GM12878 (cell line): Measurements from ENCODE around the gene TARBP2. TPM values are rescaled to one million over a fixed set of nuclear protein-coding genes. Genes with fewer than 3 reads are reported as not detected.

Source experiments
- ATAC-seq: fragments of 200-7000 bp; cut with Tn5 transposase; 3 replicates; pipeline ENCODE4 v1.9.1; 2020; ENCODE audit warnings: mild to moderate bottlenecking, moderate library complexity
- BruUV-seq: library from RNA; stranded (reverse); fragments of 400-500 nt; replicated peaks from 2 replicates; lab custom pipeline; 2021; lab: Mats Ljungman, UMichigan
- CTCF ChIA-PET: fragments of 300-600 bp; sonication (Branson Sonifier 250); formaldehyde crosslinking; extraction: SDS; loops from one replicate; lab custom pipeline; 2021; ENCODE audit warnings: inconsistent platforms; lab: Yijun Ruan, JAX
- POLR2A ChIA-PET: fragments of 350-600 bp; formaldehyde crosslinking; extraction: SDS; loops from one replicate; lab custom pipeline; 2021; ENCODE audit warnings: inconsistent platforms; lab: Charles Lee
- RAD21 ChIA-PET: fragments of 300-600 bp; sonication (Branson Sonifier 250); formaldehyde crosslinking; loops from one replicate; lab custom pipeline; 2023; ENCODE audit warnings: antibody characterized with exemption; ENCODE audit not compliant: unreplicated experiment; lab: Charles Lee
- SMC1A ChIA-PET: fragments of 300-600 bp; sonication (Branson Sonifier 250); formaldehyde crosslinking; loops from one replicate; lab custom pipeline; 2023; ENCODE audit not compliant: unreplicated experiment, uncharacterized antibody; lab: Charles Lee
- DNase-seq: peaks from one replicate; pipeline ENCODE4 v3.0.0-alpha.2; 2011; ENCODE audit warnings: low read depth, low spot score
- FAIRE-seq: peaks from 3 replicates; lab custom pipeline; 2011; peaks lifted over from hg19 to GRCh38; lab: Jason Lieb, UNC
- H2AFZ ChIP-seq: 2 replicates; pipeline ENCODE4 v1.6.0; 2011; ENCODE audit warnings: low read depth, low read length, control low read depth; ENCODE audit not compliant: control insufficient read depth
- H3K27ac ChIP-seq: 2 replicates; pipeline ENCODE4 v1.5.1; 2011; ENCODE audit warnings: control low read depth; ENCODE audit not compliant: control insufficient read depth, insufficient read depth
- H3K27me3 ChIP-seq, 2 experiments: replicated peaks in 1 of 2; 2 replicates each; pipeline versions ENCODE4 v1.6.0 to v1.6.1; 2011; ENCODE audit warnings: low read length in 1 of 2; ENCODE audit not compliant: control insufficient read depth in 2 of 2, insufficient read depth in 2 of 2
- H3K36me3 ChIP-seq, 2 experiments: 2 replicates each; pipeline ENCODE4 v1.5.1; 2011; ENCODE audit warnings: low read length in 1 of 2; ENCODE audit not compliant: control insufficient read depth in 2 of 2, insufficient read depth in 2 of 2
- H3K4me1 ChIP-seq: 2 replicates; pipeline ENCODE4 v1.6.1; 2011; ENCODE audit warnings: mild to moderate bottlenecking, low read length, moderate library complexity, mixed read lengths; ENCODE audit not compliant: control insufficient read depth, insufficient read depth
- H3K4me2 ChIP-seq: 2 replicates; pipeline ENCODE4 v1.6.0; 2011; ENCODE audit warnings: control low read depth; ENCODE audit not compliant: control insufficient read depth, insufficient read depth
- H3K4me3 ChIP-seq: fragments of 200-600 bp; sonication (generic); 2 replicates; pipeline ENCODE4 v1.5.1; 2016
- H3K79me2 ChIP-seq: 2 replicates; pipeline ENCODE4 v1.6.0; 2011; ENCODE audit warnings: low read length; ENCODE audit not compliant: control insufficient read depth, insufficient read depth
- H3K9ac ChIP-seq: 2 replicates; pipeline ENCODE4 v1.8.0; 2011; ENCODE audit warnings: low read length, control low read depth, mixed read lengths; ENCODE audit not compliant: control insufficient read depth, insufficient read depth
- H3K9me3 ChIP-seq: replicated peaks from 3 replicates; pipeline ENCODE4 v1.5.1; 2011; ENCODE audit warnings: mild to moderate bottlenecking, low read length; ENCODE audit not compliant: control insufficient read depth, insufficient read depth
- H4K20me1 ChIP-seq: 2 replicates; pipeline ENCODE4 v1.6.0; 2011; ENCODE audit not compliant: control insufficient read depth, insufficient read depth
- BCL11A ChIP-seq: IDR thresholded peaks from 2 replicates; pipeline ENCODE4 v1.6.1; 2011; ENCODE audit warnings: low read depth, low read length
- BRCA1 ChIP-seq: IDR thresholded peaks from 2 replicates; pipeline ENCODE4 v1.6.1; 2011; ENCODE audit warnings: low read depth, low read length, improper control_type of control experiment
- IKZF1 ChIP-seq: fragments of 450-650 bp; conservative IDR thresholded peaks from 2 replicates; pipeline ENCODE4 v1.6.1; 2017; ENCODE audit warnings: antibody characterized with exemption, mild to moderate bottlenecking
- NKRF ChIP-seq: fragments of 450-650 bp; conservative IDR thresholded peaks from 2 replicates; pipeline ENCODE4 v1.6.1; 2017; ENCODE audit warnings: mild to moderate bottlenecking, moderate library complexity
- NR2F1 ChIP-seq: fragments of 450-650 bp; conservative IDR thresholded peaks from 2 replicates; pipeline ENCODE4 v1.6.1; 2017; ENCODE audit warnings: mild to moderate bottlenecking
- PKNOX1 ChIP-seq: fragments of 450-650 bp; IDR thresholded peaks from 2 replicates; pipeline ENCODE4 v1.6.1; 2016; ENCODE audit warnings: mild to moderate bottlenecking
- POLR2AphosphoS5 ChIP-seq: IDR thresholded peaks from 2 replicates; pipeline ENCODE4 v1.6.1; 2011; ENCODE audit warnings: mild to moderate bottlenecking, low read length, inconsistent platforms
- RELB ChIP-seq: fragments of 450-650 bp; IDR thresholded peaks from 2 replicates; pipeline ENCODE4 v1.6.1; 2017; ENCODE audit warnings: low read depth, mild to moderate bottlenecking, moderate library complexity
- SMAD5 ChIP-seq: IDR thresholded peaks from 2 replicates; pipeline ENCODE4 v1.6.1; 2016; ENCODE audit warnings: antibody characterized with exemption, low read depth
- SP1 ChIP-seq: IDR thresholded peaks from one replicate; pipeline ENCODE4 v1.6.1; 2011; ENCODE audit warnings: low read depth, low read length
- SREBF1 ChIP-seq: IDR thresholded peaks from 2 replicates; pipeline ENCODE4 v1.6.1; 2012; ENCODE audit warnings: mild to moderate bottlenecking, low read length
- ZBTB11 ChIP-seq: fragments of 450-650 bp; formaldehyde crosslinking; IDR thresholded peaks from 2 replicates; pipeline ENCODE4 v1.5.0; 2022; ENCODE audit warnings: mild to moderate bottlenecking, missing genetic modification characterization
- ZNF24 ChIP-seq: fragments of 450-650 bp; IDR thresholded peaks from 2 replicates; pipeline ENCODE4 v1.6.1; 2017; ENCODE audit warnings: antibody characterized with exemption, mild to moderate bottlenecking
- ZSCAN29 ChIP-seq: fragments of 450-650 bp; IDR thresholded peaks from 2 replicates; pipeline ENCODE4 v1.6.1; 2017; ENCODE audit warnings: mild to moderate bottlenecking, moderate library complexity
- WGBS: methylation state at CpG from one replicate; pipeline ENCODE4 v1.1.6; 2016; ENCODE audit warnings: low lambda C conversion rate; ENCODE audit not compliant: insufficient replicate concordance, insufficient coverage; ENCODE audit errors: missing lambda C conversion rate; 5-methylcytosine and 5-hydroxymethylcytosine counted together
- in situ Hi-C: fragments of 300-500 bp; cut with MboI; formaldehyde crosslinking; loops from 9 replicates; pipeline ENCODE4 v1.14.3; 2018; ENCODE audit warnings: mixed read lengths
- intact Hi-C: fragments of 100-400 bp; cut with micrococcal nuclease; formaldehyde crosslinking; loops from one replicate; pipeline ENCODE4 v1.14.2; 2022; ENCODE audit not compliant: unreplicated experiment
- polyA plus RNA-seq, 11 experiments: library from polyadenylated mRNA; depleted of rRNA in 4 of 11; unstranded in 6 of 11; stranded (reverse) in 5 of 11; fragments of >200 nt; fragmentation: Nextera tagmentation in 4 of 11; fragmentation: Illumina TruSeq in 1 of 11; extraction: Ambion mirVana in 4 of 11; extraction: Trizol in 1 of 11; gene quantifications; 1 replicate in 1 of 11; 2 replicates in 10 of 11; pipeline versions ENCODE4 v1.2.1 to v1.2.3, GENCODE V29; 2011 to 2016; ENCODE audit warnings: inconsistent platforms in 2 of 11, missing spikeins in 2 of 11, low read depth in 1 of 11
- total RNA-seq, 4 experiments: library from RNA; depleted of rRNA in 3 of 4; stranded (reverse); fragments of >200 nt in 3 of 4; fragmentation: Illumina TruSeq in 1 of 4; extraction: Trizol in 1 of 4; gene quantifications; 2 replicates each; pipeline versions ENCODE4 v1.2.1 to v1.2.3, GENCODE V29; 2013 to 2021

The TARBP2 gene
- total and polyA plus RNA-seq, 10 of the 15 experiments (the other 5 are each of a cell fraction or from before 2014, with no cell fraction given), result 5.5 to 60.1 (median 36.8) TPM

GRCh38 chr12:53505086-53505485 lies 4.0 kb downstream of the TARBP2 start (continued):
- TF ChIP-seq PKNOX1 (no peak), ZSCAN29 (no peak), ZNF24 (no peak), NKRF (no peak)

GRCh38 chr12:53505555-53506449 lies 4.7 kb downstream of the TARBP2 start:
- Histone ChIP-seq H3K27me3 (no peaks in the 10 kb centered on the region), H3K27ac (no peak overlapping the region), H3K4me2 (no peak overlapping the region), H3K4me3 (no peak overlapping the region), H4K20me1 (no peaks in the 10 kb centered on the region), H3K36me3 (peaks cover 9 to 12% of the 10 kb centered on the region in 2 experiments; a peak in 2 of 4 replicates), H3K4me1 (peaks cover 10% of the 10 kb centered on the region), H2AFZ (no peak overlapping the region), H3K9me3 (no peaks in the 10 kb centered on the region), H3K9ac (no peak overlapping the region), H3K79me2 (peaks cover 8% of the 10 kb centered on the region)
- FAIRE-seq (no peak), ATAC-seq (no peak), DNase-seq (no peak)
- no TSS peak for BruUV-seq
- SMC1A ChIA-PET, result interaction anchor here (1.4 to 4.9 kb wide), 2 partner anchors 29 to 153 kb away, joined by 3 to 32 read pairs; no protein-coding TSS in a partner anchor
- in situ Hi-C loops (no loop called here), intact Hi-C loops (loop anchor here (5.0 kb wide), 1 partner anchor 294 kb away; no protein-coding TSS in a partner anchor)
- POLR2A ChIA-PET, result no interaction called here
- RAD21 ChIA-PET, result interaction anchor here (1.1 kb wide), 1 partner anchor 124 kb away, joined by 3 read pairs; no protein-coding TSS in a partner anchor
- 84% methylated on average over 19 of the region's 19 CpGs for WGBS
- CTCF ChIA-PET, result interaction anchor here (1.1 to 2.5 kb wide), 2 partner anchors 12 to 153 kb away, joined by 3 to 10 read pairs; no protein-coding TSS in a partner anchor
- no peak for TF ChIP-seq BCL11A
- no peak for TF ChIP-seq BRCA1
- TF ChIP-seq SP1, result no peak
- no peak for TF ChIP-seq NR2F1
- no peak for TF ChIP-seq POLR2AphosphoS5
- TF ChIP-seq IKZF1, result no peak
- no peak for TF ChIP-seq RELB
- TF ChIP-seq SREBF1, result no peak
- TF ChIP-seq ZBTB11 (CRISPR knock-in tag), result no peak
- TF ChIP-seq SMAD5, result no peak
